ENCODE results near the gene NMRAL1.

The NMRAL1 gene

DNA sequence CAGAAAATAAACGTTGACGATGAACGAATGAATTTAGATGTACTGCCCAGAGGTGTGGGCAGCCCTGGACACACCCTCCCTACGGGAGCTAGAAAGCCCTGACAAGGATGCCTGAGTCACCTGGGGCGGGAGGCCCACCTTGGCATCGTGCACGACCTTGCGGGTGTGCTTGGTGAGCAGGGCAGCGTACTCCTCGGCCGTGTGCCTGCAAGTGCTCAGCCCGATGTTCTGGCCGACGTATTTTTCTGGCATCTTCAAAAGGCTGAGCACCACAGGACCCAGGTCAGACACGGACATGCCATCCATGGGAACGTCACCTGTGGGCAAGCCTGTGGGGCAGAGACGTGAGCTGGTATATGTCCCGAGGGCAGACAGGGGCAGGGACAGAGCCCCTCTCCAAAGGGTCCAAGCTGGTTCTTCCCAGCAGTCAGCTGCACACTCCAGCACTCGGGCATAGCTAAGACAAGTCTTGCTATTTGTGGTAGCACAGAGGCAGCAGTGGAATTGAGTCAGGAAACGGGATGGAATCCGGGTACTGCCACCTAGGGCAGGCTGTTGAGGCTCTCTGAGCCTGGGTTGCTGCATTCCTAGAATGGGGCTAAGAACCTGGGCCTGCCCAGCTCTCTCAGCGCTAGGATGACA is 10.8 kb downstream of the NMRAL1 start:
- TF ChIP-seq CTCF (IDR thresholded peaks at IDR 0.05; ENCODE audit: low read depth, low read length) = no peak
- Histone ChIP-seq H3K27me3 (ENCODE audit: insufficient read depth, low read depth, severe bottlenecking) (no peaks in the 10 kb centered on the region), H3K4me3 (ENCODE audit: low read depth, low read length) (no peak overlapping the region), H3K9me3 (ENCODE audit: severe bottlenecking) (no peaks in the 10 kb centered on the region), H3K27ac (no peak overlapping the region), H3K36me3 (peaks cover 10% of the 10 kb centered on the region)
- DNase-seq = no peak

- no peak for TF ChIP-seq CTCF (IDR thresholded peaks at IDR 0.05; ENCODE audit: low read depth, low read length)
- peak; percentile 37 for DNase-seq
- no peaks in the 10 kb centered on the region for H3K9me3 ChIP-seq (ENCODE audit: severe bottlenecking)
- H3K27me3 ChIP-seq (ENCODE audit: insufficient read depth, low read depth, severe bottlenecking) = no peaks in the 10 kb centered on the region
- H3K4me3 ChIP-seq (ENCODE audit: low read depth, low read length) = no peak overlapping the region
- H3K36me3 ChIP-seq = peaks cover 22% of the 10 kb centered on the region
- H3K27ac ChIP-seq = peak overlapping the region; percentile 37; the same call in 1 of the 2 replicates
Measured at GRCh38 chr16:4461250-4462085, 13.0 kb downstream of the NMRAL1 start.

DNA sequence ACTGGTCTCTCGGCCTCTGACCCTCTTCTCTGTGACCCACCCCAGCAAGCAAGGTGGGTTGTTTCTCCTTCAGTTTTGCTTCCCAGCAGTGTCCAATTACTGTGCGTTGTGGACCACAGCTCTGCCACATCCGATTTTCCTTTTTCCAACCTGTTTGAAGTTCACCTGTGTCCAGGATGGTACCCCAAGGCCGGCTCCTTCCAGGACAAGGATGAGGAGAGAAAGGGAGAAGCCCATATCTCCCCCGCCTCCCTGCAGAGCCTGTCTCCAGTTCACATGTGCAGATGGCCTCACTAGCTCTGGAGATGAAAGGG is 13.5 kb downstream of the NMRAL1 start:
- peaks cover 27% of the 10 kb centered on the region for H3K36me3 ChIP-seq
- DNase-seq = peak; percentile 52
- H3K4me3 ChIP-seq (ENCODE audit: low read depth, low read length) = no peak overlapping the region
- TF ChIP-seq CTCF (IDR thresholded peaks at IDR 0.05; ENCODE audit: low read depth, low read length) = no peak
- H3K27me3 ChIP-seq (ENCODE audit: insufficient read depth, low read depth, severe bottlenecking) = no peaks in the 10 kb centered on the region
- peak overlapping the region; percentile 37; the same call in 1 of the 2 replicates for H3K27ac ChIP-seq
- H3K9me3 ChIP-seq (ENCODE audit: severe bottlenecking) = no peaks in the 10 kb centered on the region

DNA sequence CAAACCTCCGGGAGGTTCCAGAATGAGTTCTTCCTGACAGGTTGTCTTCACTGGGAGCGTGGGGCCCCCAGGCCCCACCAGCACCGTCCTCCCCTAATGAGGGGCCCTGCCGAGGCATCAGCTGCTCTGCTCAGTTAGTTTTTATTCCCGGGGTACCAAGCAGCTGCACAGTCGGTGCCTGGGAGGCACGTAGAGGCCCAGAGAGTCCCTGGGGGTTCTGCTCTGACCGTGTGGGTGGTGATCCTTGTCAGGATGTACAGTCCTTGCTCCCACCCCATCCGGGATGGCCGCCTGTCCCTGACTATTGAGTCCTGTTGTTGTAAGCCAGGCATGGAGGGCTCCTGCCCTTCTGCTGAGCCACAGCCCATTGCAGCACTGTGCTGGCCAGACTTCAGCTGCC is 18.5 kb downstream of the NMRAL1 start:
- no peak for TF ChIP-seq CTCF (IDR thresholded peaks at IDR 0.05; ENCODE audit: low read depth, low read length)
- no peak overlapping the region for H3K27ac ChIP-seq
- H3K27me3 ChIP-seq (ENCODE audit: insufficient read depth, low read depth, severe bottlenecking) = no peaks in the 10 kb centered on the region
- no peak for DNase-seq
- H3K36me3 ChIP-seq = peaks cover 67% of the 10 kb centered on the region
- no peaks in the 10 kb centered on the region for H3K9me3 ChIP-seq (ENCODE audit: severe bottlenecking)
- H3K4me3 ChIP-seq (ENCODE audit: low read depth, low read length) = no peak overlapping the region

DNA sequence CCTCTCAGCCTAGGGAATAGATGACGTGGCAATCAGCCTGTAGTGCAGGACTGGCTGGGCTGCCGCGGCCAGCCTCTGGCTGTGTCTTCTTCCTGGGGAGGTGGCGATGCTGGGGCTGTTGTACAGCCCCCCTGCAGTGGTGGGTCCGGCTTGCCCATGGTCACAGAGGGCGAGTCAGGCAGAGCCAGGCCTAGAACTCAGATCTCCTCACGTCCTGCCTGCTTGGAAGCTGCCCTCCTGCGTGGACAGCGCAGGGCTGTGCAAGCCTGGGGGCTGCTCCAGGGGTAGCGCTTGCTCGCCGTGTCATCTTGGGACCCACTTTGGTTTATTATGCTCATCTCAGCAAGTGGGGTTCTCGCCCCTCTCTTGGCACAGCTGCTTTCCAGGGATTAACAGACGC is 19.3 kb downstream of the NMRAL1 start:
- no peak overlapping the region for H3K4me3 ChIP-seq (ENCODE audit: low read depth, low read length)
- H3K9me3 ChIP-seq (ENCODE audit: severe bottlenecking) = no peaks in the 10 kb centered on the region
- H3K36me3 ChIP-seq = peaks cover 72% of the 10 kb centered on the region
- no peaks in the 10 kb centered on the region for H3K27me3 ChIP-seq (ENCODE audit: insufficient read depth, low read depth, severe bottlenecking)
- no peak for TF ChIP-seq CTCF (IDR thresholded peaks at IDR 0.05; ENCODE audit: low read depth, low read length)
- no peak overlapping the region for H3K27ac ChIP-seq
- DNase-seq = no peak

Data from WERI-Rb-1 (cell line).